ENCODE results near the gene TRERF1.

DNA sequence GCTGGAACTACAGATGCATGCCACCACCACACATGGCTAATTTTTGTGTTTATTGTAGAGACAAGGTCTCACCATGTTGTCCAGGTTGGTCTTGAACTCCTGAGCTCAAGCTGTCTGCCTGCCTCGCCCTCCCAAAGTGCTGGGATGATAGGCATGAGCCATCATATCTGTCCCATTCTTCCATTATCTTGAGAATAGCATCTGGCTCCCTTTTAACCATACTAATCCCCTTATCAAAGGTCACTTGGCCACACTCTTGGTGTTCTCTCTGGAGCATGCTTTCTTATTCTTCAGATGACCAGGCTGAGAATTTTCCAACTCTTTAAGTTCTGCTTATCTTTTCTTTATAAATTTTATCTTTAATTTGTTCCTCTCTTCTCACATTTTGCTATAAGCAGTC is 15.9 kb upstream of the TRERF1 start:
- TF ChIP-seq CTCF (IDR thresholded peaks at IDR 0.05; ENCODE audit: low read length) (no peak), EZH2 (optimal IDR thresholded peaks at IDR 0.05; ENCODE audit: low read depth, low read length) (no peak), EZH2phosphoT487 (IDR thresholded peaks at IDR 0.05; ENCODE audit: low read length) (no peak)

Measured in MM.1S (cell line).